GM12875 (cell line): Measurements from ENCODE around the gene RALY.

ENCODE experiments used
- H3K4me3 ChIP-seq: one replicate; pipeline ENCODE4 v1.5.1; 2011; ENCODE audit warnings: low read depth, low read length, control low read depth
- CTCF ChIP-seq: IDR thresholded peaks from 2 replicates; pipeline ENCODE4 v1.5.1; 2011; ENCODE audit warnings: low read depth, mild to moderate bottlenecking, control low read depth, inconsistent platforms, low read length, moderate library complexity, borderline replicate concordance; ENCODE audit not compliant: insufficient read depth

RALY gene

DNA sequence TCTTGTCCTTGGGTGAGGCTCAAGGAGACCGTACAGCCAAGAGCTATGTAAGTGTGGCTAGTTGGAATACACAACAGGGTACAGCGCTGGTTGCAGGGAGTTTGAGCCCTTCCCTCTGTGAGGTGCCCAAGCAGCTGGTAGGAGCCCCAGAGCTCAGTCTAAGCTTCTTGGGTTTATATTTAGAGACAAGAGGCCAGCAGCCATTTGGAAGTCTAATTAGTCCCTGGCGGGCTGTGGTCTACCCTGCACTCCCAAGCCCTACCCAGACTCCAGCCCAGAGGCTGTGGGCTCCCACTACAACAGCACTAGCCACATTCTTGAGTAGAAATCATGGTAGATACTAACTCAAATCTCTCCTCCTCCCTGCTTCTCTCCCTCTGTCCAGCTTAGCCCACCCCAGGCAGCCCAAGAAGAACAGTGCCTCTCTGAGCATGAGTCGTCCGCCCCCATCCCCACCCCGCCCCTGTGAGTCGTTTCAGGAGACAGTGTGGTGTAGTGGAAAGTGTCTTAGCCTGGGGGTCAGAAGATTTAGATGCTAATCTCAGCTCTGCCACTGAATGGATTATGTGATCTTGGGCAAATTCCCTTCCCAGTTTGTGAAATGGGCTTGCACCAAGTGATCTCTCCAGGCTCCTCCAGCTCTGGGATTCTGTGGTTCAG lies 80.5 kb downstream of the RALY start:
- no peak for TF ChIP-seq CTCF
- no peak overlapping the region for H3K4me3 ChIP-seq

DNA sequence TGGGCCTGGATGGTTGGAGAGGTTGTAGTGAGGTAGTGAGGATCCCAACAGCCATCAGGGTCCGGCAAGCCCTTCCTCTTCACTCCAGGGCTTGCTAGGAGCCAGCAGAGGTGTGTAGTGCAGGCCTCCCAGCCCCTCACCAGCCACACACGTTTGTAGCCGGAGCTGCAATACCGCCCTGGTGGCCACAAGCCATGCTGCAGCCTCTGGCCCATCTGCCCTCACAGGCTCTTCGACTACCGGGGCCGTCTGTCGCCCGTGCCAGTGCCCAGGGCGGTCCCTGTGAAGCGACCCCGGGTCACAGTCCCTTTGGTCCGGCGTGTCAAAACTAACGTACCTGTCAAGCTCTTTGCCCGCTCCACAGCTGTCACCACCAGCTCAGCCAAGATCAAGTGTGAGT lies 81.9 kb downstream of the RALY start:
- H3K4me3 ChIP-seq = no peak overlapping the region
- TF ChIP-seq CTCF = peak; percentile 30; the same call in 1 of the 2 replicates

DNA sequence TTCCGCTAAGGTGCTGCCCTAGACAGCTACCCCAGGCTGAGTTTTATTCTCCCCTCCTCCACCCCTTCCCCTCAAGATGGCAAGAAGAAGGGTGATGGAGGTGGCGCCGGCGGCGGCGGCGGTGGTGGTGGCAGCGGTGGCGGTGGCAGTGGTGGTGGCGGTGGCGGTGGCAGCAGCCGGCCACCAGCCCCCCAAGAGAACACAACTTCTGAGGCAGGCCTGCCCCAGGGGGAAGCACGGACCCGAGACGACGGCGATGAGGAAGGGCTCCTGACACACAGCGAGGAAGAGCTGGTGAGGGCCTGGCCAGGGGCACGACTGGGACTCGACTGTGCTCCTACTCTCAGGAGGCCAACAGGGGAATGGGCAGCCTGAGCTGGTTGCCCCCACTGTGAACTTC lies 83.2 kb downstream of the RALY start:
- H3K4me3 ChIP-seq = no peak overlapping the region
- TF ChIP-seq CTCF = no peak

DNA sequence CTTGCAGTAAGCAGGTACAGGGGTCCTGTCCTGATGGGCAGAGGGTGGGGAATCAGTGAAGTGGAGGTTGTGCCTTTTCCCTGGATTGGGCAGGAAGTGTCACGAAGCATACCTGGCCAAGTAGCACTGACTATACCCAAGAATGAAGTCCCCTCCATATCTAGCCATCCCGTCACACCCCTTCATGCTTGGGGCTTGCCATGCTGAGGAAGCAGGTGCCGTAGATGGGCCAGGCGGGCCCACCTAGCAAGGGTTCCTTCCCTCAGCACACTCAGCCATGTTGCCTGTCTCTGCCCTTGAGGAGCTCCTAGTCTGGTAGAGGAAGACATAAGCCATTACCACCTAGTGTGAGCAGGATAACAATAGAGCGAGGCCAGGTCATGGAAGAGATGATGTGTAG lies 84.8 kb downstream of the RALY start:
- H3K4me3 ChIP-seq = no peak overlapping the region
- TF ChIP-seq CTCF = no peak

DNA sequence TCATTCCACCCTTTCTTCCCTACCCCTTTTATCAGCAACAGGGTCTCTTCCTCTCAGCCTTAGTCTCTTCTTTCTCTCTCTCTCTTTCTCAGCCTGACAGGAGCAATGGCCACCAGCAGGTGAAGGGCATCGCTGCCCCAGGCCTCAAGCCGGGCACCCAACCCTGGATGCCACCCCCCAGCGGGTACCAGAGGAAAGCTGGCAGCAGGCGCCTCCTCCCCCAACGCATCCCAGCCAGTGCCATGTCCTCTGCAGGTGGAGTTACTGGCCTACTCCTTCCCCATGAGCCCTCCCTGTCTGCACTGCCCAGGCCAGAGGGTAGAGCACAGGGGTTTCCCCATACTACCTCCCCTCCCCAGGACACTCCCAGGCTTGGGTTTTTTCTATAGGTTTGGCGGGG lies 86.1 kb downstream of the RALY start:
- no peak for TF ChIP-seq CTCF

GRCh38 chr20:34082232-34082887 lies 88.6 kb downstream of the RALY start:
- no peak overlapping the region for H3K4me3 ChIP-seq
- no peak for TF ChIP-seq CTCF

More for the DNA sequence above, 86.1 kb downstream of the RALY start:
- no peak overlapping the region for H3K4me3 ChIP-seq

GRCh38 chr20:34083137-34083536 lies 89.4 kb downstream of the RALY start:
- no peak overlapping the region for H3K4me3 ChIP-seq

More at GRCh38 chr20:34083137-34083536, 89.4 kb downstream of the RALY start:
- no peak for TF ChIP-seq CTCF
